GM12878 (cell line): Measurements from ENCODE around the gene BAK1. TPM values are rescaled to one million over a fixed set of nuclear protein-coding genes. Genes with fewer than 3 reads are reported as not detected.

ENCODE experiments used
- ATAC-seq: fragments of 200-7000 bp; cut with Tn5 transposase; 3 replicates; pipeline ENCODE4 v1.9.1; 2020; ENCODE audit warnings: mild to moderate bottlenecking, moderate library complexity
- BruUV-seq: library from RNA; stranded (reverse); fragments of 400-500 nt; replicated peaks from 2 replicates; lab custom pipeline; 2021; lab: Mats Ljungman, UMichigan
- CTCF ChIA-PET: fragments of 300-600 bp; sonication (Branson Sonifier 250); formaldehyde crosslinking; extraction: SDS; loops from one replicate; lab custom pipeline; 2021; ENCODE audit warnings: inconsistent platforms; lab: Yijun Ruan, JAX
- POLR2A ChIA-PET: fragments of 350-600 bp; formaldehyde crosslinking; extraction: SDS; loops from one replicate; lab custom pipeline; 2021; ENCODE audit warnings: inconsistent platforms; lab: Charles Lee
- RAD21 ChIA-PET: fragments of 300-600 bp; sonication (Branson Sonifier 250); formaldehyde crosslinking; loops from one replicate; lab custom pipeline; 2023; ENCODE audit warnings: antibody characterized with exemption; ENCODE audit not compliant: unreplicated experiment; lab: Charles Lee
- SMC1A ChIA-PET: fragments of 300-600 bp; sonication (Branson Sonifier 250); formaldehyde crosslinking; loops from one replicate; lab custom pipeline; 2023; ENCODE audit not compliant: unreplicated experiment, uncharacterized antibody; lab: Charles Lee
- DNase-seq: peaks from one replicate; pipeline ENCODE4 v3.0.0-alpha.2; 2011; ENCODE audit warnings: low read depth, low spot score
- FAIRE-seq: peaks from 3 replicates; lab custom pipeline; 2011; peaks lifted over from hg19 to GRCh38; lab: Jason Lieb, UNC
- H2AFZ ChIP-seq: 2 replicates; pipeline ENCODE4 v1.6.0; 2011; ENCODE audit warnings: low read depth, low read length, control low read depth; ENCODE audit not compliant: control insufficient read depth
- H3K27ac ChIP-seq: 2 replicates; pipeline ENCODE4 v1.5.1; 2011; ENCODE audit warnings: control low read depth; ENCODE audit not compliant: control insufficient read depth, insufficient read depth
- H3K27me3 ChIP-seq, 2 experiments: replicated peaks in 1 of 2; 2 replicates each; pipeline versions ENCODE4 v1.6.0 to v1.6.1; 2011; ENCODE audit warnings: low read length in 1 of 2; ENCODE audit not compliant: control insufficient read depth in 2 of 2, insufficient read depth in 2 of 2
- H3K36me3 ChIP-seq, 2 experiments: 2 replicates each; pipeline ENCODE4 v1.5.1; 2011; ENCODE audit warnings: low read length in 1 of 2; ENCODE audit not compliant: control insufficient read depth in 2 of 2, insufficient read depth in 2 of 2
- H3K4me1 ChIP-seq: 2 replicates; pipeline ENCODE4 v1.6.1; 2011; ENCODE audit warnings: mild to moderate bottlenecking, low read length, moderate library complexity, mixed read lengths; ENCODE audit not compliant: control insufficient read depth, insufficient read depth
- H3K4me2 ChIP-seq: 2 replicates; pipeline ENCODE4 v1.6.0; 2011; ENCODE audit warnings: control low read depth; ENCODE audit not compliant: control insufficient read depth, insufficient read depth
- H3K4me3 ChIP-seq: fragments of 200-600 bp; sonication (generic); 2 replicates; pipeline ENCODE4 v1.5.1; 2016
- H3K79me2 ChIP-seq: 2 replicates; pipeline ENCODE4 v1.6.0; 2011; ENCODE audit warnings: low read length; ENCODE audit not compliant: control insufficient read depth, insufficient read depth
- H3K9ac ChIP-seq: 2 replicates; pipeline ENCODE4 v1.8.0; 2011; ENCODE audit warnings: low read length, control low read depth, mixed read lengths; ENCODE audit not compliant: control insufficient read depth, insufficient read depth
- H3K9me3 ChIP-seq: replicated peaks from 3 replicates; pipeline ENCODE4 v1.5.1; 2011; ENCODE audit warnings: mild to moderate bottlenecking, low read length; ENCODE audit not compliant: control insufficient read depth, insufficient read depth
- H4K20me1 ChIP-seq: 2 replicates; pipeline ENCODE4 v1.6.0; 2011; ENCODE audit not compliant: control insufficient read depth, insufficient read depth
- ATF3 ChIP-seq: IDR thresholded peaks from 2 replicates; pipeline ENCODE4 v1.6.1; 2011; ENCODE audit warnings: low read depth, mild to moderate bottlenecking, low read length, moderate library complexity, borderline replicate concordance; ENCODE audit errors: extremely low read depth
- ATF7 ChIP-seq: fragments of 450-650 bp; IDR thresholded peaks from 2 replicates; pipeline ENCODE4 v1.6.1; 2016; ENCODE audit warnings: low read depth, mild to moderate bottlenecking
- E2F4 ChIP-seq: IDR thresholded peaks from 2 replicates; pipeline ENCODE4 v1.6.1; 2012; ENCODE audit warnings: low read depth, low read length, improper control_type of control experiment
- E4F1 ChIP-seq: fragments of 450-650 bp; IDR thresholded peaks from 2 replicates; pipeline ENCODE4 v1.6.1; 2018; ENCODE audit warnings: borderline replicate concordance, mild to moderate bottlenecking; ENCODE audit not compliant: partially characterized antibody
- EED ChIP-seq: sonication (generic); IDR thresholded peaks from 2 replicates; pipeline ENCODE4 v1.6.1; 2016; ENCODE audit warnings: antibody characterized with exemption, low read depth
- ETV6 ChIP-seq, 2 experiments: fragments of 450-650 bp in 1 of 2; IDR thresholded peaks in 1 of 2; conservative IDR thresholded peaks in 1 of 2; 2 replicates each; pipeline ENCODE4 v1.6.1; 2014; ENCODE audit warnings: antibody characterized with exemption in 1 of 2, borderline replicate concordance in 1 of 2, low read depth in 1 of 2, mild to moderate bottlenecking in 1 of 2, moderate library complexity in 1 of 2
- FOXK2 ChIP-seq: fragments of 450-650 bp; IDR thresholded peaks from 2 replicates; pipeline ENCODE4 v1.6.1; 2017; ENCODE audit warnings: mild to moderate bottlenecking, moderate library complexity
- GATAD2B ChIP-seq: fragments of 450-650 bp; conservative IDR thresholded peaks from 2 replicates; pipeline ENCODE4 v1.6.1; 2017; ENCODE audit warnings: low read depth, mild to moderate bottlenecking, moderate library complexity
- HDGF ChIP-seq: fragments of 450-650 bp; IDR thresholded peaks from 2 replicates; pipeline ENCODE4 v1.6.1; 2016; ENCODE audit warnings: antibody characterized with exemption
- IKZF2 ChIP-seq, 2 experiments: fragments of 450-650 bp; IDR thresholded peaks; 2 replicates each; pipeline ENCODE4 v1.6.1; 2017; ENCODE audit warnings: mild to moderate bottlenecking in 2 of 2, moderate library complexity in 2 of 2
- IRF4 ChIP-seq: IDR thresholded peaks from 2 replicates; pipeline ENCODE4 v1.6.1; 2011; ENCODE audit warnings: low read depth, low read length
- KLF5 ChIP-seq: fragments of 450-650 bp; IDR thresholded peaks from 2 replicates; pipeline ENCODE4 v1.6.1; 2014; ENCODE audit warnings: mild to moderate bottlenecking; ENCODE audit not compliant: partially characterized antibody
- MEF2B ChIP-seq: fragments of 450-650 bp; IDR thresholded peaks from 2 replicates; pipeline ENCODE4 v1.6.1; 2018; ENCODE audit warnings: mild to moderate bottlenecking, moderate library complexity; ENCODE audit not compliant: partially characterized antibody, poor library complexity, severe bottlenecking
- NFIC ChIP-seq: IDR thresholded peaks from 2 replicates; pipeline ENCODE4 v1.6.1; 2012; ENCODE audit warnings: low read depth, mild to moderate bottlenecking, inconsistent platforms, low read length, moderate library complexity
- NRF1 ChIP-seq: conservative IDR thresholded peaks from 2 replicates; pipeline ENCODE4 v1.6.1; 2011; ENCODE audit warnings: mild to moderate bottlenecking, low read depth, low read length, improper control_type of control experiment
- POLR2AphosphoS5 ChIP-seq: IDR thresholded peaks from 2 replicates; pipeline ENCODE4 v1.6.1; 2011; ENCODE audit warnings: mild to moderate bottlenecking, low read length, inconsistent platforms
- RELA ChIP-seq: fragments of 450-650 bp; IDR thresholded peaks from 2 replicates; pipeline ENCODE4 v1.8.0; 2014; ENCODE audit warnings: borderline replicate concordance; ENCODE audit not compliant: partially characterized antibody
- RFX5 ChIP-seq: IDR thresholded peaks from 2 replicates; pipeline ENCODE4 v1.6.1; 2011; ENCODE audit warnings: low read depth, low read length, improper control_type of control experiment
- SREBF1 ChIP-seq: IDR thresholded peaks from 2 replicates; pipeline ENCODE4 v1.6.1; 2012; ENCODE audit warnings: mild to moderate bottlenecking, low read length
- YY1 ChIP-seq: IDR thresholded peaks from 2 replicates; pipeline ENCODE4 v1.6.1; 2011; ENCODE audit warnings: low read depth, mild to moderate bottlenecking, low read length
- ZNF207 ChIP-seq: fragments of 450-650 bp; IDR thresholded peaks from 2 replicates; pipeline ENCODE4 v1.6.1; 2014; ENCODE audit warnings: antibody characterized with exemption, mild to moderate bottlenecking, borderline replicate concordance
- WGBS: methylation state at CpG from one replicate; pipeline ENCODE4 v1.1.6; 2016; ENCODE audit warnings: low lambda C conversion rate; ENCODE audit not compliant: insufficient replicate concordance, insufficient coverage; ENCODE audit errors: missing lambda C conversion rate; 5-methylcytosine and 5-hydroxymethylcytosine counted together
- in situ Hi-C: fragments of 300-500 bp; cut with MboI; formaldehyde crosslinking; loops from 9 replicates; pipeline ENCODE4 v1.14.3; 2018; ENCODE audit warnings: mixed read lengths
- intact Hi-C: fragments of 100-400 bp; cut with micrococcal nuclease; formaldehyde crosslinking; loops from one replicate; pipeline ENCODE4 v1.14.2; 2022; ENCODE audit not compliant: unreplicated experiment
- polyA plus RNA-seq, 11 experiments: library from polyadenylated mRNA; depleted of rRNA in 4 of 11; unstranded in 6 of 11; stranded (reverse) in 5 of 11; fragments of >200 nt; fragmentation: Nextera tagmentation in 4 of 11; fragmentation: Illumina TruSeq in 1 of 11; extraction: Ambion mirVana in 4 of 11; extraction: Trizol in 1 of 11; gene quantifications; 1 replicate in 1 of 11; 2 replicates in 10 of 11; pipeline versions ENCODE4 v1.2.1 to v1.2.3, GENCODE V29; 2011 to 2016; ENCODE audit warnings: inconsistent platforms in 2 of 11, missing spikeins in 2 of 11, low read depth in 1 of 11
- total RNA-seq, 4 experiments: library from RNA; depleted of rRNA in 3 of 4; stranded (reverse); fragments of >200 nt in 3 of 4; fragmentation: Illumina TruSeq in 1 of 4; extraction: Trizol in 1 of 4; gene quantifications; 2 replicates each; pipeline versions ENCODE4 v1.2.1 to v1.2.3, GENCODE V29; 2013 to 2021

Gene BAK1
- total and polyA plus RNA-seq, 10 of the 15 experiments (the other 5 are each of a cell fraction or from before 2014, with no cell fraction given): 6.3 to 65.8 (median 29.6) TPM

GRCh38 chr6:33578588-33579011, 1.5 kb downstream of the BAK1 start:
- ChIA-PET SMC1A (interaction anchor here (0.9 to 3.6 kb wide), 5 partner anchors 13 to 147 kb away, joined by 3 to 13 read pairs (median 6); partner anchors contain the start of gene ZBTB9), CTCF (interaction anchor here (0.5 to 3.9 kb wide), 9 partner anchors 11 to 152 kb away, joined by 3 to 22 read pairs (median 3); partner anchors contain the start of gene UQCC2), RAD21 (interaction anchor here (0.9 to 3.3 kb wide), 8 partner anchors 8 to 307 kb away, joined by 3 to 15 read pairs (median 6); partner anchors contain the start of genes ITPR3, SYNGAP1, VPS52 and ZBTB9), POLR2A (interaction anchor here (0.6 to 2.8 kb wide), 8 partner anchors 8 to 1748 kb away, joined by 3 to 26 read pairs (median 4); partner anchors contain the start of genes CUTA and ITPR3)
- in situ Hi-C loops: no loop called here
- Histone ChIP-seq H3K27me3 (no peaks in the 10 kb centered on the region), H3K4me2 (peak overlapping the region; percentile 93), H3K4me1 (peaks cover 12% of the 10 kb centered on the region), H3K79me2 (peaks cover 35% of the 10 kb centered on the region), H3K27ac (peak overlapping the region; percentile 95), H2AFZ (peak overlapping the region; percentile 29; the same call in 1 of the 2 replicates), H3K9ac (peak overlapping the region; percentile 98), H3K9me3 (no peaks in the 10 kb centered on the region; the same call in 2 of the 3 replicates), H3K4me3 (peak overlapping the region; percentile 93), H4K20me1 (no peaks in the 10 kb centered on the region; the same call in 1 of the 2 replicates), H3K36me3 (peaks cover 22 to 24% of the 10 kb centered on the region in 2 experiments)
- intact Hi-C loops: loop anchor here (1.0 to 10.0 kb wide), 2 partner anchors 7 to 374 kb away; partner anchors contain the start of genes HSD17B8, RING1, RXRB and SLC39A7
- 0% methylated on average over 9 of the region's 9 CpGs for WGBS
- peak; percentile 68 for FAIRE-seq
- peak; percentile 51 for ATAC-seq
- BruUV-seq: no TSS peak
- no peak for DNase-seq
- TF ChIP-seq ETV6 (conservative IDR thresholded peaks at IDR 0.05 in 1 of 2, IDR thresholded peaks at IDR 0.05 in 1 of 2; ENCODE audit: borderline replicate concordance in 1 of 2, low read depth in 1 of 2) (peak in 1 of 2 experiments; percentile 60; a peak in 2 of 4 replicates), ZNF207 (no peak), ATF7 (peak; percentile 36; the same call in 1 of the 2 replicates), FOXK2 (peak; percentile 42; the same call in 1 of the 2 replicates), RELA (no peak), EED (peak; percentile 64), SREBF1 (no peak), RFX5 (no peak), IRF4 (peak; percentile 22; the same call in 1 of the 2 replicates), MEF2B (peak; percentile 39), NFIC (no peak), GATAD2B (0 out of 2 replicates have a peak, but pooled peaks have one; percentile 12), E4F1 (no peak), ATF3 (no peak), HDGF (no peak), NRF1 (no peak), YY1 (0 out of 2 replicates have a peak, but pooled peaks have one; percentile 16), POLR2AphosphoS5 (0 out of 2 replicates have a peak, but pooled peaks have one; percentile 25), E2F4 (no peak), KLF5 (no peak), IKZF2 (IDR thresholded peaks at IDR 0.05) (peak in 1 of 2 experiments; percentile 61; a peak in 1 of 4 replicates)
